Esophagus muscularis mucosa (tissue), 3 donors: ENCODE results near the gene TMEM131.

ENCODE experiments used
- EP300 ChIP-seq: sonication (generic); formaldehyde crosslinking; IDR thresholded peaks from one replicate; pipeline ENCODE4 v1.6.1; 2017; ENCODE audit warnings: antibody characterized with exemption
- TF ChIP-seq, protein P1 (sequence below), 3 experiments: fragments of 200-600 bp in 2 of 3; fragments of 450-650 bp in 1 of 3; sonication (generic) in 2 of 3; IDR thresholded peaks; one replicate each; pipeline ENCODE4 v1.5.1; 2017 to 2019; ENCODE audit warnings: antibody characterized with exemption in 3 of 3, mild to moderate bottlenecking in 2 of 3, moderate library complexity in 1 of 3

DNA sequence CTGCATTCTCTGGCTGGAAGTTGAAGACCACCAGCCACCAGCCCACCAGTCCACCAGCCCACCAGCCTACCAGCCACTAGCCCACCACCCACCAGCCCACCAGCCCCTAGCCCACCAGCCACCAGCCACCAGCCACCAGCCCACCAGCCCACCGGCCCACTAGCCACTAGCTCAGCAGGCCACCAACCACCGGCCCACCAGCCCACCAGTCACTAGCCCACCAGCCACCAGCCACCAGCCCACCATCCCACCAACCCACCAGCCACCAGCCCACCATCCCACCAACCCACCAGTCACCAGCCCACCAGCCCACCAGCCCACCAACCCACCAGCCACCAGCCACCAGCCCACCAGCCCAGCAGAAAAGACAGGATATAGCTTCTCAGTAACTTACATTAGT is 18.6 kb upstream of the TMEM131 start:
- TF ChIP-seq, protein P1, sequence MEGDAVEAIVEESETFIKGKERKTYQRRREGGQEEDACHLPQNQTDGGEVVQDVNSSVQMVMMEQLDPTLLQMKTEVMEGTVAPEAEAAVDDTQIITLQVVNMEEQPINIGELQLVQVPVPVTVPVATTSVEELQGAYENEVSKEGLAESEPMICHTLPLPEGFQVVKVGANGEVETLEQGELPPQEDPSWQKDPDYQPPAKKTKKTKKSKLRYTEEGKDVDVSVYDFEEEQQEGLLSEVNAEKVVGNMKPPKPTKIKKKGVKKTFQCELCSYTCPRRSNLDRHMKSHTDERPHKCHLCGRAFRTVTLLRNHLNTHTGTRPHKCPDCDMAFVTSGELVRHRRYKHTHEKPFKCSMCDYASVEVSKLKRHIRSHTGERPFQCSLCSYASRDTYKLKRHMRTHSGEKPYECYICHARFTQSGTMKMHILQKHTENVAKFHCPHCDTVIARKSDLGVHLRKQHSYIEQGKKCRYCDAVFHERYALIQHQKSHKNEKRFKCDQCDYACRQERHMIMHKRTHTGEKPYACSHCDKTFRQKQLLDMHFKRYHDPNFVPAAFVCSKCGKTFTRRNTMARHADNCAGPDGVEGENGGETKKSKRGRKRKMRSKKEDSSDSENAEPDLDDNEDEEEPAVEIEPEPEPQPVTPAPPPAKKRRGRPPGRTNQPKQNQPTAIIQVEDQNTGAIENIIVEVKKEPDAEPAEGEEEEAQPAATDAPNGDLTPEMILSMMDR (IDR thresholded peaks at IDR 0.05) = no peak
- TF ChIP-seq EP300 = no peak
